NCI-H82 treated with DMSO at 0.1 percent for 48 hours (cell line): ENCODE measurements around the gene AJM1.
"Not testable (repeated sequence)": the region's sequence is repeated elsewhere in the genome, so short reads cannot be mapped to it uniquely, and the experiment has no call there.

Source experiments
- DNase-seq: peaks from one replicate; lab custom pipeline; 2025; ENCODE audit not compliant: unreplicated experiment; lab: John Stamatoyannopoulos, UW

Gene AJM1

DNA sequence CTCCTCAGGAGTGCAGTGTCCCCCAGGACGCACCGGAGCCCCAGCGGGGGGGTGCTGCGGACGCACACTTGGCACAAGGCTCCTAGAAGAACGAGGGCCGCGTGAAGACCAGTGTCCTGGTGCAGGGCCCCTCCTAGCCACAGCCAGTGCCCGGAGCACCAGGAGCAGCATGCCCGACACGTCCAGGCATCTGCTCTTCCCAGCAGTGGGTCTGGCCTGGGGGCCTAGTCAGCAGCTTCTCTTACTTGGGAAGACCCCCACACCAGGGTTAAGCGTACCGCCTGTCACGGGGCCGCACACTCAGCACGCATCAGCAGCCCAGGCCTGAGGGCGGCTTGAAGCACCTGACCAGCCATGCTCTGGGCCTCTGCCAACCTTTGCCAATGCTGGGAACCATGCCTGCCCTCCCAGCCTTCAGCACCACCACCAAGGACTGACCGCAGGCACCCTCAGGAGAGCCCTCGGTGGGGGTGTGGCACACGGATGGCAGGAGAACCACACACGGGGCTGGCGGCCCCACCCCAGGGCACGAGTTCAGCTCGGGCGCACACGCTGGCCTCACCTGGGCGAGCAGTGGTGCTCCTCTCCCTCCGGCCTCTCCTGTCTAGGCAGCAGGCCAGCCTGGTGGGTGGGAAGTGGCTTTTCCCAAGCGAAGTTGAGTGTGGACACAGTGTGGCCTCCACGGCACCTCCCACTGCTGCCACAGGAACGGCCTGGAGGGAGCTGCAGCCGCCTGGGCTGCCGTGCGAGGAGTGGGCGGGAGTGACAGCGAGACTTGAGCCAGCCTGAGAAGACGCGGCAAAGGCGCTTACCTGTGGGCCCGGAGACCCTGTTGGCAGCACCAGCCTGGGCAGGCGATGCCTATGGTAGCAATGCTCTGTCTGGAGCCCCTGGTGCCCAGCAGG, 12.0 kb upstream of the AJM1 start:
- no peak for DNase-seq

DNA sequence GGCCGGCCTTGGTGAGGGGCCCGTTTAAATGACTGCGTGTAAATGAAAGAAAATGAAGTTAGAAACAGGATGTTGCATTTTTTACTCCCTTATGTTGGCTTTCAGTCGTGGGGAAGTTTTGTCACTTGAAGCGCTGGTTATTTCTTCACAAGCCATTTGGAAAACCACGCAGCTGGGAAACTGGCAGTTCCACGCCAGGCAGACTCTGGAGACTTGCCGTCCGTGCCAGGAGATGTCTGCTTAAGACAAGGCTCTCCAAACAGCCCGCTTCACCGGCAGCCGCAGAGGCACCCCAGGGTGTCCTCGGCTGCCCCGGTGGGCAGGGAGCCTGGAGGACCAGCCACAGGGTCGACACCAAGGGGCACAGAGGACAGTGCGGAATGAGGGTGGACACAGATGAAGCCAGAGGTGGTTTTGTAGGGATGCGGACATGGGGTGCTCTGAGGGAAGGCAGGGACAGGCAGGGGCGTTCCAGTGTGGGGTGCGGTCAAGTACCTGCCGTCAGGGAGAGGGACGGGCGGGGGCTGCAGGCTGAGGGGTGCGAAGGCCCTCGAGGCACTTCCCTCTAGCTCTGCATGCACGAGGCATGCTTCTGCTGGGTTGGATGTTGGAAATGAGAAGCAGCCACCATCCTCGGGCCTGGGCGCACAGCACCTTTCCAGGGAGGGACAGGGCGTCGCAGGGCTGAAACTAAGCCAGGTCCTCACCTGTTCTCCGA, 11.1 kb upstream of the AJM1 start:
- no peak for DNase-seq

DNA sequence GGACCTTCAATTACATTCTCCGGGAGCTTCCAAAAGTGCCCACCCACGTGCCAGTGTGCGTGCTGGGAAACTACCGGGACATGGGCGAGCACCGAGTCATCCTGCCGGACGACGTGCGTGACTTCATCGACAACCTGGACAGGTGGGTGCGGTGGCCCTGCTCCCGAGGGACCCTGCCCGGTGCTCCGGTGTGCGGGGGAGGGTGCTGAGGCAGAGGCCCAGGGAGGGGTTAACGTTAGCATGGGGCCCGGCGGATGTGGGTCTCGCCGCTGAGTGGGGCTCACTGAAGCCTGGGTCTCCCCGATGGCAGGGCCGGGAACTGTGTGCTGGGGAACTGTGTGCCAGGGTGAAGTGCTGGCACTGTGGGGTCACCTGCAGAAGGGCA, 10.6 kb upstream of the AJM1 start:
- DNase-seq, result no peak

DNA sequence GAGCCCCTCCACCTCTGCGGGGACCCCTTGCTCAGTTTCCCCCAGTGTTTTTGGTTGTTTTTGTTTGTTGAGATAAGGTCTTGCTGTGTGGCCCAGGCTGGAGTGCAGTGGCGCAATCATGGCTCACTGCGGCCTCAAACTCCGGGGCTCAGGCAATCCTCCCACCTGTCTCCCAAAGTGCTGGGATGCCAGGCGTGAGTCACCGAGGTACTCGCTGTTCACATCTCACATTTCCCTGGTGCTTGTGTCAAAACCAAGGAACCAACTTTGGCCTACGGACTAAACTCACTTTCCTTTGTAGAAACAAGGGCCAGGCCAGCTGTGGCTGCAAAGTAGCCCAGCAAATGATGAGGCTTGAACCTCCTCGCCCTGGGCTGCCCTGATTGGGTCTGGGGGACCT, 9.7 kb upstream of the AJM1 start:
- no peak for DNase-seq

DNA sequence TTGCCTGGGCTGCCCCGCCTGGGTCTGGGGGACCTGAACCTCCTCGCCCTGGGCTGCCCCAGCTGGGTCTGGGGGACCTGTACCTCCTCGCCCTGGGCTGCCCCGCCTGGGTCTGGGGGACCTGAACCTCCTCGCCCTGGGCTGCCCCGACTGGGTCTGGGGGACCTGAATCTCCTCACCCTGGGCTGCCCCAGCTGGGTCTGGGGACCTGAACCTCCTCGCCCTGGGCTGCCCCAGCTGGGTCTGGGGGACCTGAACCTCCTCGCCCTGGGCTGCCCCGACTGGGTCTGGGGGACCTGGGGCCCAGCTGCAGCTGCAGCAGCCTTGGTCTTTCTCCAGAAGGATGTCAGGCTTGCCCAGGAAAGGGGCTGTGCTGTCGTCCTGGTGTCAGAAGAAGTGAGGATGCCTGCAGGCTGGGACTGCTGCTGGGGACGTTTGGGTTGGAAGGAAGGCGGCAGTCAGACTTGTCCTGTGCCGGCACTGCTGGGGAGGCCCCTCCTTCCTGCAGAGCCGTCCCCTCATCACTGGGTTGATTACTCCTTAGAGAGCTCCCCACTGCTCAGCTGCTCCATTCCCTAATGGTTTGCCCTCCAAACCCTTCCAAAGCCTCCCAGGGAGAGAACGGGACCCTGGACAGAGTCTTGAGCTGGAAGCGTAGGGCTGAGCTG, 8.8 kb upstream of the AJM1 start:
- not testable (repeated sequence) for DNase-seq

DNA sequence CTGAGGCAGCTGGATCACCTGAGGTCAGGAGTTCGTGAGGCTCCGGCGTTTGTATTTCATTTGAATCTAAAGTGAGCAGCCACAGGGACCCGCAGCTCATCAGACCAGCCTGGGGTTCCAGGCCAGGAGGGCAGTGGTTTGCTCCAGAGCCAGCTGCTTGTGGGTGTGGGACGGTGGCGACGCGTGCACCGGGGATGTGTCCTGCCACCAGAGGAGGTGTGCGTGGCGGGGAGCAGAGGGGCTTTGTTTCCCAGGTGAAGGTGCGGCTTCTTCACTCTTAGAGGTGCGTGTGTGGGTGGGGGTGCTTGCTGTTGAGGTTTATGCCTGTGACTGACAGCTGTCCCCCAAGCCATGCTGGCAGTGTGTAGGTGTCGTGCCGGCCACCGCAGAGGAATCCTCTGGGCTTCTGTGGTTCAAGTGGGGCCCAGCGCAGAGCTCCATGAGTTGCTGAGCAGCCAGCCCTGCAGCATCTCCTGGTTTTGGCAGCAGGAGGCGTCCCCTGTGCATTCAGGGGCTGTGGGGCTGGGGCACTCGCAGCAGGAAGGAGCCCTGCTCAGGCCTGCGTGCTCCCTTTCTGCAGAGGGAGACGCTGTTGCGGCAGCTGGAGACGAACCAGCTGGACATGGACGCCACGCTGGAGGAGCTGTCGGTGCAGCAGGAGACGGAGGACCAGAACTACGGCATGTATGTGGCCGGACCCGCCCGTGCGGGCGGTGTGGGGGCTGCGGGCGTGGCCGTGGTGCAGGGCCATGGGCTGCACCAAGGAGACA, 6.9 kb upstream of the AJM1 start:
- DNase-seq, result no peak

DNA sequence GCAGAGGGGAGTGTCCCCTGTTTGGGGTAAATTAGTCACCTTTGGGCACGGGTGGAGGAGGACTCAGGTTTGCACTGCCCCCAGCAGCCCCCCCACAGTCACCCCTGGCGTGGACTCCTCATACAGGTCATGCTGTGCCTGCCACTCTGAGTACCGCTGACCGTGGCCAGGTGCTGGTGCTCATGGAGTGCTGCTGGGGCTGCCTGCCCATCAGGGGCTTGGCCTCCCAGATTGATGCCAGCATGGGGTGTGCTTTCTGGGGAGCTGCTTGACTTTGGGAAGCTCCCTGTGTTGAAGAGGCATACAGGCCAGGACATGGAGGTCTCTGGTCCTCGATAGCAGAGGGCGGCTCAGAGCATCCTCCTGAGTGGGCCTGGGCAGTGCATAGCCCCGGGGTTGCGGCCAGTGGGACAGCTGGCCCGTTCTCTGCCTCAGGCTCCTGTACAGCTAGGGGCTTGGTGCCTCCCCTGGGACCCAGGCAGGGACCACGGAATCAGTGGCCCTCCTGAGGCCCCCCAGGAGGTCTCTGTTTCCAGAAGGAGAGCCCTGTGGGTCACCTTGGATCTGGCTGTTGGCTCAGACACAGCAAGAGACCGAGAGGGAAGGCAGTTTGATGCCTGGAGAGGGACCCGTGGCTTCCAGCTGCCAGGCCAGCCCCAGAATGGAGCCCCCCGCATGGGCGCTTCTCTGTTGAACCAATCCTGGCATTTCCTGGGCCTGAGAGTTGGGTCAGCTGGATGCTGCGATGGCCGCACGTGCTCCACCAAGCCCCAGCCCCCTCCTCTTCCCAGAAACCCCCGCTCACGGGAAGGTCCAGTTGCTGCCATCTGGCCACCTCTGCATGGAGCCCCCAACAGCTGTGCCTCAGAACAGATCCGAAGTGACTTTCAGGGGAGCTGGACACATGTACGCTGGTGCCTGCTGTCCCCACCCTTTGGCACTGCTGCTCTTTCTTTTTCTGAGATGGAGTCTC, 6.1 kb upstream of the AJM1 start:
- no peak for DNase-seq

DNA sequence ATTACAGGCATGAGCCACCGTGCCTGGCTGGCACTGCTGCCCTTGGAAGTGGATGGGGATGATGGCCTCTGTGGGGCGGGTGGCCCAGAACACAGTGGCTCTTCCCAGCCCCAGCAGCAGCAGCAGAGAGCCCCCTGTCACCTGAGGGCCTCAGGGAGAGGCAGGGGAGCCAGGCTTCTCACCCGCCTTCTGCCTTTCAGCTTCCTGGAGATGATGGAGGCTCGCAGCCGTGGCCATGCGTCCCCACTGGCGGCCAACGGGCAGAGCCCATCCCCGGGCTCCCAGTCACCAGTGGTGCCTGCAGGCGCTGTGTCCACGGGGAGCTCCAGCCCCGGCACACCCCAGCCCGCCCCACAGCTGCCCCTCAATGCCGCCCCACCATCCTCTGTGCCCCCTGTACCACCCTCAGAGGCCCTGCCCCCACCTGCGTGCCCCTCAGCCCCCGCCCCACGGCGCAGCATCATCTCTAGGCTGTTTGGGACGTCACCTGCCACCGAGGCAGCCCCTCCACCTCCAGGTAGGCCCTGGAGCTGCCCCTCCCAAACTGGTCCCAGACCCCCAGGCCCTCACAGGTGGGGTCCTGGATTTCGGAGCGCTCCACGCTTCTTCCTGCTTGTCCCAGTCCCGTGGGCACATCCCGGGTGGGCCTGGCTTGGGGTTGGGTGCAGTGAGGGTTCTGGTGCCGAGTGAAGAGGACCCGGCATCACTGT, 5.0 kb upstream of the AJM1 start:
- no peak for DNase-seq

DNA sequence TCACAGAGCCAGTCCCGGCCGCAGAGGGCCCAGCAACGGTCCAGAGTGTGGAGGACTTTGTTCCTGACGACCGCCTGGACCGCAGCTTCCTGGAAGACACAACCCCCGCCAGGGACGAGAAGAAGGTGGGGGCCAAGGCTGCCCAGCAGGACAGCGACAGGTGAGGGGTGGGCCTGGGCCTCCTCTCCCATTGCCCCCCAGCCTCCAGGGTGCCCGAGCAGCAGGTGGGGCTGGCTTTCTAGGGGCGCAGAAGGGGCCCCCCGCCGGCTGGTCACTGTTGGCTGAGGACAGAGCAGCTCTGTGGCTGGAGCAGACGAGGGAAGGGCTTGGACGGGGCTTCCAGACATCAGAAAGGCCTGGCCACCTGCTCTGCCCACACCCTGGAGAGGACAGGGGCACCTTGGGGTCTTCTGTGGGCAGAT, 4.4 kb upstream of the AJM1 start:
- DNase-seq, result not testable (repeated sequence)

DNA sequence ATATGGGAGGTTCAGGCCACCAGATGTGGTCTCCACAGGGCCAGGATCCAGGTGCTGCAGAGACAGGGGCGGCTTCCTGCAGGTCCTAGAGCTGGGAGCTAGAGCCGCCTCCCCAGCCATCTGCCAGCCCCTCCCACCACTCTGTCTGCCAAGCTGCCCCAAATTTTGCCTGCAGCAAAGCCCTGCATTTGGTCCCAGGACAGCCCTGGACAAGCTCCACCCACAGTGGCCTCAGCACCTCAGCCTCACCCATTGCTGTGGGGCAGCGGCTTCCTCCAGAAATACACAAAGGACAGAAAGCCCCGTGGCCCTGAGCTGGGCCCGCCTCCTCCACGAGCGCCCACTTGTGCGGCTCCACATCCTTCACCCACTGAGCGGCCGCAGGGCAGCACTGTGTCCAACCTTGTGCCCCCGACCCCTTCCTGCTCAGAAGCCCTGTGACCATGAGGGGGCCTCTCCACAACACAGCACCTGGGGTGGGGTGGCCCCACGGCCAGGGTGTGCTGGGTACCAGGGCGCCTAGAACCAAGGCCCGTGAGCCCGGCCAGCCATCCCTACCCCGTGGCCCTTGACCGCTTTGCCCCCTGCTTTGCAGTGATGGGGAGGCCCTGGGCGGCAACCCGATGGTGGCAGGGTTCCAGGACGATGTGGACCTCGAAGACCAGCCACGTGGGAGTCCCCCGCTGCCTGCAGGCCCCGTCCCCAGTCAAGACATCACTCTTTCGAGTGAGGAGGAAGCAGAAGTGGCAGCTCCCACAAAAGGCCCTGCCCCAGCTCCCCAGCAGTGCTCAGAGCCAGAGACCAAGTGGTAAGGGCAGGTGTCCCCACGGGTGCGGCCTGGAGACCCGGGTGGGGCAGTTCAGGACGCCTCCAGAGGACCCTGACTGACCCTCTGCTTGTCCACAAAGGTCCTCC, 3.7 kb upstream of the AJM1 start:
- DNase-seq, result no peak

DNA sequence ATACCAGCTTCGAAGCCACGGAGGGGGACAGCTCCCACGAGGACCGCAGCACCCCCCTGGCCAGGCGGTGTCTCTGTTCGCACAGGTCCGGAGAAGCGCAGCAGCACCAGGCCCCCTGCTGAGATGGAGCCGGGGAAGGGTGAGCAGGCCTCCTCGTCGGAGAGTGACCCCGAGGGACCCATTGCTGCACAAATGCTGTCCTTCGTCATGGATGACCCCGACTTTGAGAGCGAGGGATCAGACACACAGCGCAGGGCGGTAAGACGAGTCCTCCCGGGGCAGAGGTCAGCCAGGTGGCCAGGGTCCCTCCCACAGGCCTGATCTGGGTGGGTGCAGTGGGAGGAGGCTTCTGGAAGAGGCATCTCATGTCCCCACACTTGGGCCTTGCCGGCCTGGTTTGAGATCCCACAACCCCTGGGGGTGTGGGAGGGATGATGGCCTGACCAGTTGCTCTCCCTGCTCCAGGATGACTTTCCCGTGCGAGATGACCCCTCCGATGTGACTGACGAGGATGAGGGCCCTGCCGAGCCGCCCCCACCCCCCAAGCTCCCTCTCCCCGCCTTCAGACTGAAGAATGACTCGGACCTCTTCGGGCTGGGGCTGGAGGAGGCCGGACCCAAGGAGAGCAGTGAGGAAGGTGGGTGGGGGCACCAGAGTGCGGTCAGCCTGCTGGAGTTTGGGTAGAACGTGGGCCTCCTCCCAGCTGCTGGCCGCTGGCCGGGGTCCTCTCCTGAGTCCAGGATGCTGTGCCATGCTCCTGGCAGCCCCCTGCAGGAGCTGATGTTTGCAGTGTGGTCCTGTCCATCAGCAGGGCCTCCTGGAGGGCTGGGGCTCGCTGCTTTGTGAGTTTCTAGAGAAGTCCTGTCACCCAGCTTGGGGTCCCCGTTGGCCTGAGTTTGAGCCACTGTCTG, 2.8 kb upstream of the AJM1 start:
- DNase-seq, result no peak

DNA sequence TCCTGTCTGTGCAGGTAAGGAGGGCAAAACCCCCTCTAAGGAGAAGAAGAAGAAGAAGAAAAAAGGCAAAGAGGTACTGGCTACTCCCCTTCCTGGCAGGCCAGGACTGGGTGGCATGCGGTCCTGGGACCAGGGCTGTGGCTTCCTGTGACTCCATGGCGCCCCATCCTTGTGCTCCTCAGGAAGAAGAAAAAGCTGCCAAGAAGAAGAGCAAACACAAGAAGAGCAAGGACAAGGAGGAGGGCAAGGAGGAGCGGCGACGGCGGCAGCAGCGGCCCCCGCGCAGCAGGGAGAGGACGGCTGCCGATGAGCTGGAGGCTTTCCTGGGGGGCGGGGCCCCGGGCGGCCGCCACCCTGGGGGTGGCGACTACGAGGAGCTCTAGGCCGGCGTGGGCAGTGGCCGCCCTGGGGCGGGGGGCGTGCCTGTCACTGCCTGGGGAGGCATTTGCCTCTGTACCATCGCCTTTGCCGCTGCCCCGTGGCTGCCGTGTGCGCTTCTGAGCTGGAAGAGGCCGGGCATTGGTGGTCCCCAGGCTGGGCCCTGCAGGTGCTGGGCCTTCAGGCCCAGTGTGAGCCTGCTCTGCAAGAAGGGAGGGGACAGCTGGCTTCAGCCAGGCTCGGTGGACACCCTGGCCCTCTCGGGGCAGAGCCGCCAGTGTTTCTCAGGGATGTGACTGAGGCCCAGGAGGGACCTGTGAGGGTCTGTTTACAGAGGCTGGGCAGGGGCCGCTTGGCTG, 2.0 kb upstream of the AJM1 start:
- DNase-seq, result no peak

DNA sequence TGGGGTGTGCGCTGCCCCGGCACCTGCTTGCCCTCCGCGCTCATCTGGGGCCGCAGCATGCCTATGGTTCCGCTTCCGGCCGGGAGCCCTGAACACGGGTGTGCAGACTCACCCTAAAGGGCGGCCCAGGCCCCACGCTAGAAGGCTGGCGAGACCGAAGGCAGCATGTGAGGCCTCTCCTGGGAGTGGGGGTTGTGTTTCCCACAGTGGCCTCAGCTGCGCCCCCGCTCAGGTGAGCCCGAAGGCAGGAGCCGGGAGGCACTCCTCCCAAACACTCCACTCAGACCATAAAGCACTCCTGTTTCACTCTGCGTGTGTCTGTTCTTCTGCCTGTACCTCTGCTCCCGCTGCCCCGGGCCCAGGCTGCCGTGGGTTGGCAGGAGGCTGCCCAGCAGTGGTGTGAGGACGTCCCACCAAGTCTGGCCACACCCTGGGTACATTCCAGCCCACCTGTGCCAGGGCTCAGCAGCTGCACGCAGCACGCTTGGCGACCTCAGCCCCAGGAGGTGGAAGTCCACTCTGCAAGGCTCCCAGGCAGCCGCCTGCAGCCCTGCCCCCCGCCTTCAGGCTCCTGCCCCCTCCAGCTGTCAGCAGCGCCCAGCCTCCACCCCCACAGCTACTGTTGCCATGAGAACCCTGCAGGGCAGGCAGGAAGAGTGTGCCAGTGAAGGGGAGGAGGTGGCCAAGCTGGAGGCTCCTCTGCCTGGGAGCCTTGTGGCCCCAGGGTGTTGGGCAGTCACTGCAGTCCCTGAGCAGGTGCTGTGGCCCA, 1.2 kb upstream of the AJM1 start:
- peak; percentile 28 for DNase-seq

DNA sequence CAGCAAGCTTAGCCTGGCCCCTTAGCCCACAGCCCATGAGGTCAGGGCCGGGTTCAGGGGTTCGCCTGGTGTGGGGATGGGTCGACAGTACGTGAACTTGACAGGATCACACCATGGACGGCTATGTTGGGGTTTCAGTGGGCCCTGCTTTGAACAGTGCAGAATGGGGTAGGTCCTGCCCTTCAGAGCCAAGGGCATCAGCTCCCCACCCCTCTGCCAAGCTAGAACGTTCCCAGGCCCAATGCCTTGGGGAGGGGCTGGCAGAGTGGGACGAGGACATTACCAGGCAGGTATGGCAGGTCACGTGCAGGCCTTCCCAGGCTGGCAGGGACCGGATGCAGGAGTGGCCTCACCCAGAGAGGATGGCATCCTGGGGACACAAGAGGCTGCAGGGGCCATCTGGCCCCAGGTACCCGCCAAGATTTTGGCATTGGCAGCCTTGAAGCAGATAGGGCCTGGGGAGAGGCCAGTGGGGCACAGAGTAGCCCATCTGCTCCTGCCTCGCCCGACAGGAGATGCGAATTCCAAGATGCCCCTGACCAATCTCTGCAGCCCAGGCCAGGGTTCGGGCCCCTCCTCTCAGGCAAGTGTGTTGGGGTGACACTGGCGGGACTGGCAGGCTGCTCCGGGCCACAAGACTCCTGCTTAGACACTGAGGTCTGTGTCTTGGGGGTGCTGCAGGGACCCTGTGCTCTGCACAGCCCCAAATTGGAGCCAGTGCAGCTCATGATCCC, 465 bp upstream of the AJM1 start:
- DNase-seq, result not testable (repeated sequence)

DNA sequence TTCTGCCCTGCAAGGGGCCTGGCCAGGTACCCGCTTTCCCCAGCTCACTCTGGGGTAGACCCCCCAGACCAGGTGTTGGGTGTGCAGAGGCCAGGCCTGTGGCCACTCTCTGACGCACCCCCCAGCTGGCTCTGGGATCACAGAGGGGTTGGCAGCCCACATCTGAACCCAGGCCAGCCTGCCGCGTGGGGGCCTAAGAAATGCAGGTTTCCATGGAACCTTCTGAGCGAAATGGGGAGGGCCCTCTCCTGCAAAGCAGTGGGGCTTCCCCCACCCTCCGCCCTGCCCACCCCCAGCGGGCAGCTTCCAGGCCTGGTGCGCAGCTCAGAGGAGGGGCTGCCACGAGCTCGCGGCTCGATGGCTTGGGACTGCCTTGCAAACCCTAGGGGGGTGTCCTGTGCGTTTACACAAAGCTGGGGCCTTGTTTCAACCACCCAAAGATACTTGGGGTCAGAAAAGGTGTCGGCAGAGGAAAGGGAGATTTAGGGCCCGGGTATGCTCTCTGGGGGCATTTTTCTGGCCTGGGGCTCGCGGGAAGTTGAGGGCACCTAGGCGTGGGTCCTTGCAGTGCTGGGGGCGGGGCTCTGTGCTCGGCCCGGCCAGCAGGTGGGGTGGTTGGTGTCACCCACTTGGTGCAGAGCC, 1.0 kb downstream of the AJM1 start:
- not testable (repeated sequence) for DNase-seq
